Central memory CD8-positive, alpha-beta T cell (primary cell): ENCODE measurements around the gene EIF1.
A peak's percentile ranks its signal among the peaks of the same experiment; 100 is the strongest.
"Not testable (repeated sequence)": the region's sequence is repeated elsewhere in the genome, so short reads cannot be mapped to it uniquely, and the experiment has no call there.

ENCODE experiments used
- ATAC-seq: fragments of 150-1000 bp; cut with Tn5 transposase; replicated peaks from 2 replicates; pipeline ENCODE4 v1.10.0; 2022; ENCODE audit warnings: mild to moderate bottlenecking, moderate FRiP score, moderate number of reproducible peaks; ENCODE audit not compliant: poor library complexity, severe bottlenecking; ENCODE audit errors: extremely low read depth
- DNase-seq, 2 donors: peaks; one replicate each; pipeline ENCODE4 v3.0.0; 2021; ENCODE audit warnings: low spot score in 2 of 2
- H3K27ac Mint-ChIP-seq: one replicate; pipeline ENCODE4 v1.8.0; 2022; ENCODE audit warnings: low read depth, mild to moderate bottlenecking, moderate library complexity, mixed read lengths
- H3K27me3 Mint-ChIP-seq: one replicate; pipeline ENCODE4 v1.8.0; 2022; ENCODE audit warnings: mixed read lengths
- H3K36me3 Mint-ChIP-seq: one replicate; pipeline ENCODE4 v1.8.0; 2022; ENCODE audit warnings: mild to moderate bottlenecking, moderate library complexity, mixed read lengths; ENCODE audit not compliant: insufficient read depth
- H3K4me1 Mint-ChIP-seq: one replicate; pipeline ENCODE4 v1.8.0; 2022; ENCODE audit warnings: mixed read lengths
- H3K4me3 Mint-ChIP-seq: one replicate; pipeline ENCODE4 v1.8.0; 2022; ENCODE audit warnings: mild to moderate bottlenecking, moderate library complexity, mixed read lengths
- H3K9me3 Mint-ChIP-seq: one replicate; pipeline ENCODE4 v1.8.0; 2022; ENCODE audit warnings: mixed read lengths

Gene EIF1

DNA sequence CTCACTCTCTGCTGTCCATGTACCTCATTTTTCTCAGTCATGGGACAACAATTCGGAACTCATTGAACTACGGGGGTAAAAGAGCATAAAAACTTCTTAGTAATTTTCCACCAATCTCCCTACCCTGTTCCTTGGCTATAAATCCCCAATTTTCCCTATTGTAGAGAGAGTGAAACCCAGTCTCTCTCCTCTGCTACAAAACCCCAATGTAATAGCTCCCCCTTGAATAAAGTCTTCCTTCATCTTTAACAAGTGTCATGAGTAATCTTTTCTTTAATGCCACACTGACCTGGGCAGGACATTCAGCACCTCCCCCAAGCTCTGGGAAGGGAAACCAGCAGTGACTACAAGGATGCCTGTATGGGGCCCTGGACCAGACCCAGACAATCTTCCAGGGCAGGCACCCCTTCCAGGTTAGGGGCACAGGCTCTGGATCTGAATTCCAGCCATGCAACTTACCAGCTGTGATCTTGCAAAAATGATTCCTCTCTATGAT lies 10.2 kb upstream of the EIF1 start:
- peaks cover 4% of the 10 kb centered on the region for H3K36me3 Mint-ChIP-seq
- no peaks in the 10 kb centered on the region for H3K9me3 Mint-ChIP-seq
- H3K4me3 Mint-ChIP-seq = peak overlapping the region; percentile 79
- DNase-seq (no peak), ATAC-seq (peak; percentile 6)
- H3K4me1 Mint-ChIP-seq = peaks cover 22% of the 10 kb centered on the region
- no peaks in the 10 kb centered on the region for H3K27me3 Mint-ChIP-seq
- H3K27ac Mint-ChIP-seq = peak overlapping the region; percentile 93

GRCh38 chr17:41678907-41679739 lies 9.6 kb upstream of the EIF1 start:
- H3K4me1 Mint-ChIP-seq = peaks cover 22% of the 10 kb centered on the region
- H3K9me3 Mint-ChIP-seq = no peaks in the 10 kb centered on the region
- DNase-seq = peak in 1 of 2 donors; percentile 62

GRCh38 chr17:41679740-41680425 lies 8.8 kb upstream of the EIF1 start:
- H3K9me3 Mint-ChIP-seq = no peaks in the 10 kb centered on the region
- H3K4me1 Mint-ChIP-seq = peaks cover 22% of the 10 kb centered on the region
- peak overlapping the region; percentile 79 for H3K4me3 Mint-ChIP-seq
- DNase-seq = no peak
- H3K27me3 Mint-ChIP-seq = no peaks in the 10 kb centered on the region
- peaks cover 4% of the 10 kb centered on the region for H3K36me3 Mint-ChIP-seq
- H3K27ac Mint-ChIP-seq = peak overlapping the region; percentile 93
- ATAC-seq = no peak

More at GRCh38 chr17:41678907-41679739, 9.6 kb upstream of the EIF1 start:
- peaks cover 4% of the 10 kb centered on the region for H3K36me3 Mint-ChIP-seq
- no peaks in the 10 kb centered on the region for H3K27me3 Mint-ChIP-seq
- peak; percentile 93 for ATAC-seq
- H3K27ac Mint-ChIP-seq = peak overlapping the region; percentile 93
- H3K4me3 Mint-ChIP-seq = peak overlapping the region; percentile 79

DNA sequence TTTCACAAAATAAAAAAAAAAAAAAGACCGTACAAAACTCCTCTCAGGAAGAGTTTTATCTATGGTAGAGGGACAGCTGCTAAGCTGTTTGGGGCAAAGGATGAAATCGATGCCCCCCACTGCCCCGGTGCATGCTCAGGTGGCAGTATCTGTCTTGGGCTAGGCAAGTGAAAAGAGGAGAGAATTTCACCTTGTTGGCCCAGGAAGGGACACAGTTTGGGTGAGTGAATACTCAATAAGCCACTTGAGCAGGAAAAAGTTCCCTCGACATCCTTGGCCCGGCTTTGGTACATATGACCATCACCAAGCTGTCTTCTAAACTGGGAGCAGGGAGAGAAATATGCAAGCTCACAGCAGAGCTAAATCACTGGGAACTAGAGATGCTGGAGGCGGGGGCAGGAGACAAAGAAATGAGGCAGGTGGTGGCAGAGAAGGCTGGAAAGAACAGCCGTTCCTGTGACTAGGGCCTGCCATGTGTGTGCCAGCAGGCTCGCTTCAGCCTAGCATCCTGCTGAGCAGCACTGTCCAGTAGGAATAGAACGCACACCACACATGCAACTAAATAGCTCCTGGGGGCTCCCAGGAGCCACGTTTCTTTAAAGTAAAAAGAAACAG lies 8.2 kb upstream of the EIF1 start:
- no peak for DNase-seq
- Mint-ChIP-seq H3K9me3 (no peaks in the 10 kb centered on the region), H3K4me3 (no peak overlapping the region), H3K27me3 (no peaks in the 10 kb centered on the region), H3K36me3 (peaks cover 4% of the 10 kb centered on the region), H3K27ac (no peak overlapping the region), H3K4me1 (peaks cover 22% of the 10 kb centered on the region)
- ATAC-seq = no peak

GRCh38 chr17:41681776-41682175 lies 6.9 kb upstream of the EIF1 start:
- no peaks in the 10 kb centered on the region for H3K9me3 Mint-ChIP-seq
- DNase-seq = no peak
- H3K4me3 Mint-ChIP-seq = no peak overlapping the region
- H3K36me3 Mint-ChIP-seq = peaks cover 4% of the 10 kb centered on the region
- H3K4me1 Mint-ChIP-seq = peaks cover 22% of the 10 kb centered on the region
- no peak for ATAC-seq
- no peaks in the 10 kb centered on the region for H3K27me3 Mint-ChIP-seq
- no peak overlapping the region for H3K27ac Mint-ChIP-seq

GRCh38 chr17:41682631-41683030 lies 6.1 kb upstream of the EIF1 start:
- Mint-ChIP-seq H3K36me3 (peaks cover 4% of the 10 kb centered on the region), H3K4me3 (no peak overlapping the region), H3K4me1 (peaks cover 23% of the 10 kb centered on the region), H3K9me3 (no peaks in the 10 kb centered on the region), H3K27ac (no peak overlapping the region), H3K27me3 (no peaks in the 10 kb centered on the region)
- no peak for DNase-seq
- no peak for ATAC-seq

DNA sequence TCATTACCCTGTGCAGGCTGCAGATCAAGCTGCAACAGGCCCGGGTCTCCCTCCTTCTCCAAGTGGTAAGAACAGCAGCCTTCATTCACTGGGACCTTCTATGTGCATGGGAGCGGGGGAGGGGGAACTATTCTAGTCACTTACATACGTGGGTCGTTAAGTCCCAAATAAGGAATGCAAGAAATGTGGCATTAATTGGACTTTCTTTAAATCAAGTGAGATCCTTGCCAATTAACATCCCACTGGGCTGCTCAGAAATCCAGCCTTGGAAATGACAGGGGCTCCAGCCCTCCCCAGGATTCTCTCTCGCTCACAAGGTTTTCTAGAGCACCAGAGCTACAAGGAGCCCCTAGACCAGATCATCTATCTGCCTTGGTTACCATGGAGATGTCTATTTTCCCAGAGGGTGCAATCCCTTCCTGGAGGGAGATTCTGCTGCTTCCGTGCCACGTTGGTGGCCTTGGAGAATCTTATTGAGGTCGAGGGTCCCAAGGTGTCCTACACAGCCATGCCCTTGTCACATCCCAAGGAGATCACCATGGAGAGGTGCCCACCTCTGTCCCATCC lies 5.2 kb upstream of the EIF1 start:
- H3K27me3 Mint-ChIP-seq = no peaks in the 10 kb centered on the region
- H3K9me3 Mint-ChIP-seq = no peaks in the 10 kb centered on the region
- peaks cover 26% of the 10 kb centered on the region for H3K4me1 Mint-ChIP-seq
- H3K27ac Mint-ChIP-seq = no peak overlapping the region
- no peak overlapping the region for H3K4me3 Mint-ChIP-seq
- H3K36me3 Mint-ChIP-seq = peaks cover 8% of the 10 kb centered on the region
- no peak for ATAC-seq
- DNase-seq = no peak

DNA sequence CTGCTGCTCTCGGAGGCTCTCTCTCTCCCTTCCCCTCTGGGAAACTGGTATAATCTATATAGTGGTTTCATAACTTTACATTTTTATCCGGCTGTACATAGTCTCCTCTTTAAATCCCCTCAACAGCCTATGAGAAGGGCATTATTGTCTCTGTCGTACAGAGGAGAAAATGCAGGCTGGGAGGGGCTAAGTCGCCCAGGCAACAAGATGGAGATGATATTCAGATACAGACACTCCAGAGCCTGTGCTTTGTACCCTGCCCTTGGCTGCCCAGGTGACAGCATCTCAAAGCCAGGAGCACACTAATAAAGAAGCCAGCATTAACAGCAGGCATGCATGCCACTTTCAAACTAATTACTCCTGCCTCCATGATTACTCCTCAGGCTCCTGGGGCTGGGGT lies 4.7 kb upstream of the EIF1 start:
- H3K36me3 Mint-ChIP-seq = peaks cover 13% of the 10 kb centered on the region
- H3K4me1 Mint-ChIP-seq = peaks cover 25% of the 10 kb centered on the region
- no peak overlapping the region for H3K27ac Mint-ChIP-seq
- H3K27me3 Mint-ChIP-seq = no peaks in the 10 kb centered on the region
- no peak overlapping the region for H3K4me3 Mint-ChIP-seq
- no peaks in the 10 kb centered on the region for H3K9me3 Mint-ChIP-seq
- ATAC-seq = no peak
- no peak for DNase-seq

- ATAC-seq = not testable (repeated sequence)
- H3K4me1 Mint-ChIP-seq = peaks cover 24% of the 10 kb centered on the region
These were observed 2.9 kb upstream of the EIF1 start for GRCh38 chr17:41685753-41686152.

DNA sequence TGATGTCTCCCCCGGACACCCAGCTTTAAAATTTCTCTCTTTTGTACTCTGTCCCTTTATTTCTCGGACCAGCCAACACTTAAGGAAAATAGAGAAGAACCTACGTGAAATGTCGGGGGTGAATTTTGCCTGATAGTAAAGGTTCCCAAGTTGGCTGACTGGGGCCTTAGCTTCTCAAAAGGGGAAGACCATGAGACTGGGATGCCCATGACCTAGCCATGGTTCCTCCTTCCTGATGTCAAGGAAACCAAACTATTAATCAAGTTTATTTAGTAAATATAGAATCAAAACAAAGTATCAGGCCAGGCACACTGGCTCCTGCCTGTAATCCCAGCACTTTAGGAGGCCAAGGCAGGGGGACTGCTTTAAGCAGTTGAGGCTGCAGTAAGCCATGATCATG lies 2.4 kb upstream of the EIF1 start:
- H3K27ac Mint-ChIP-seq = no peak overlapping the region

More at GRCh38 chr17:41685753-41686152, 2.9 kb upstream of the EIF1 start:
- H3K9me3 Mint-ChIP-seq, DNase-seq, H3K27me3 Mint-ChIP-seq, H3K27ac Mint-ChIP-seq, H3K4me3 Mint-ChIP-seq: not testable (repeated sequence)
- H3K36me3 Mint-ChIP-seq = peaks cover 26% of the 10 kb centered on the region

DNA sequence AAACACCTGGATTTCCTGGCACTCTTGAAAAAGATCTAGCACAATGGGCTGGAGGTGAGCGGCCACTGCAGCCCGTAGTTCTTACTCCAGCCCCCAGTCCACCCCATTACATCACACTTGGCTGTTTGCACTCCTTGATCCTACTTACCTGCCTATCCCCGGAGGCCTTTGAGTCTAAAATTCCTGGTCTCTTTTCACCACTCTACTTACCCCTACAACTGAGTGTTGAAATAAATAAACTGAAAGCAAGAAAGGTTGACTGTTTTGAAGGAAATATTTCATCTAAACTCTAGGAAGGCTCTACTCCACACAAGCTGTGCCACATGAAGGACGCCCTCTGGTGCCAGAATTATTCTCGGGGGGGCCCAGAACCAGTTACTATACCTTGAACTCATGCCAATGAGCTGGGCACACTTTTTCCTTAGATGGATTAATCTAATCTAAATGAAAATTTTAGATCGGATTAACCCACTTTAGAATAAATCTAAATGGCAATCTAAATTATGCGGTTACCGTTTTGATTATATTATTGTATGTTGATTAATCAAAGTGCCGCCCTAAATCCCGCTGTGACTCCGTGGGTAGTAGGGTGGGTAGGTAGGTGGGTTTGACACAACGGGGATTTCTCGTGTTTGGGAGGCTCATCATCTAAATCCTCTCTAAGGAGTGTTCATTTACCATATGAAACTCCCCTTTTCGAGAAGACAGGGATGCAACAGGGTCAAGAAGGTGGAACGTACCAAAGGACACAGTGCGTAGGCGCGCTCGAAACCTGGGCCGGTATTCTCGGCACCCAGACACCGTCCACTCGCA lies 651 bp upstream of the EIF1 start:
- Mint-ChIP-seq H3K27me3 (no peaks in the 10 kb centered on the region), H3K4me1 (peaks cover 32% of the 10 kb centered on the region), H3K27ac (peak overlapping the region; percentile 98), H3K36me3 (peaks cover 49% of the 10 kb centered on the region), H3K9me3 (no peaks in the 10 kb centered on the region), H3K4me3 (peak overlapping the region; percentile 96)
- ATAC-seq = peak; percentile 10
- DNase-seq = peak; percentile 38 to 49

More for the DNA sequence above, 2.4 kb upstream of the EIF1 start:
- Mint-ChIP-seq H3K9me3 (no peaks in the 10 kb centered on the region), H3K4me3 (no peak overlapping the region), H3K4me1 (peaks cover 24% of the 10 kb centered on the region), H3K36me3 (peaks cover 32% of the 10 kb centered on the region), H3K27me3 (no peaks in the 10 kb centered on the region)
- ATAC-seq = no peak
- DNase-seq = no peak
